Kidney (tissue), 14 donors: Measurements from ENCODE around the gene ALCAM. TPM values are rescaled to one million over a fixed set of nuclear protein-coding genes. Genes with fewer than 3 reads are reported as not detected.

Experiments
- DNase-seq, 5 donors: peaks; one replicate each; pipeline ENCODE4 v3.0.0-alpha.2; 2013 to 2020
- FAIRE-seq: peaks from 2 replicates; lab custom pipeline; 2012; peaks lifted over from hg19 to GRCh38; lab: Jason Lieb, UNC
- H3K27ac ChIP-seq, 2 donors: one replicate each; pipeline ENCODE4 v1.7.0; 2013; ENCODE audit warnings: low read depth in 2 of 2, low read length in 2 of 2, inconsistent platforms in 1 of 2
- H3K27me3 ChIP-seq: one replicate; pipeline ENCODE4 v1.7.1; 2013; ENCODE audit warnings: low read length, inconsistent platforms; ENCODE audit not compliant: control insufficient read depth, insufficient read depth
- H3K36me3 ChIP-seq, 3 donors: one replicate each; pipeline versions ENCODE4 v1.7.0 to v1.7.1; 2013; ENCODE audit warnings: low read length in 3 of 3, control low read depth in 1 of 3, inconsistent platforms in 1 of 3; ENCODE audit not compliant: insufficient read depth in 3 of 3, control insufficient read depth in 2 of 3
- H3K4me1 ChIP-seq, 3 donors: one replicate each; pipeline versions ENCODE4 v1.7.0 to v1.7.1; 2013; ENCODE audit warnings: low read length in 3 of 3, inconsistent platforms in 1 of 3, low read depth in 1 of 3; ENCODE audit not compliant: control insufficient read depth in 2 of 3, insufficient read depth in 2 of 3
- H3K4me3 ChIP-seq, 3 donors: one replicate each; pipeline versions ENCODE4 v1.7.0 to v1.8.1; 2013; ENCODE audit warnings: low read length in 3 of 3, control low read depth in 1 of 3, inconsistent platforms in 1 of 3
- H3K9ac ChIP-seq, 3 donors: one replicate each; pipeline versions ENCODE4 v1.7.0 to v1.7.1; 2013; ENCODE audit warnings: low read length in 3 of 3, control low read depth in 1 of 3, inconsistent platforms in 1 of 3
- H3K9me3 ChIP-seq, 3 donors: one replicate each; pipeline versions ENCODE4 v1.7.0 to v1.7.1; 2013; ENCODE audit warnings: low read length in 3 of 3, control low read depth in 1 of 3, inconsistent platforms in 1 of 3; ENCODE audit not compliant: control insufficient read depth in 2 of 3, insufficient read depth in 1 of 3
- intact Hi-C: fragments of 100-400 bp; cut with DNase I; formaldehyde crosslinking; loops from one replicate; pipeline ENCODE4 v1.11.1; 2022
- polyA plus RNA-seq: library from polyadenylated mRNA; stranded (reverse); fragments of 350-450 nt; fragmentation: Illumina TruSeq; extraction: RNeasy Lipid Tissue Mini Kit (QIAGEN cat#74804); gene quantifications from one replicate; pipeline ENCODE4 v1.2.3, GENCODE V29; 2014; ENCODE audit warnings: low read depth, low replicate concordance; ENCODE audit not compliant: insufficient read depth
- total RNA-seq: library from RNA; stranded (reverse); fragmentation: NEBNext Ultra II Directional; extraction: Animal tissue kit (Norgen Biotek cat#: 25700); gene quantifications from one replicate; pipeline ENCODE4 v1.2.1, GENCODE V29; 2021
- TF ChIP-seq, protein P1 (sequence below): IDR thresholded peaks from 3 replicates; pipeline ENCODE4 v1.5.1; 2012; ENCODE audit warnings: mild to moderate bottlenecking, moderate library complexity, borderline replicate concordance; ENCODE audit not compliant: insufficient read depth; ENCODE audit errors: extremely low read depth
- donor health status: control.
- donor health status: control.
- donor health status: control.
- donor health status: control.
- donor health status: control.
- donor health status: DM: yes; HTN: yes; CAD: no.
- donor health status: Normal renal cell carcinoma (clear cell type).

Gene ALCAM
- total and polyA plus RNA-seq, 2 donors from 2014 or later = 15.1 to 36.4 TPM

DNA sequence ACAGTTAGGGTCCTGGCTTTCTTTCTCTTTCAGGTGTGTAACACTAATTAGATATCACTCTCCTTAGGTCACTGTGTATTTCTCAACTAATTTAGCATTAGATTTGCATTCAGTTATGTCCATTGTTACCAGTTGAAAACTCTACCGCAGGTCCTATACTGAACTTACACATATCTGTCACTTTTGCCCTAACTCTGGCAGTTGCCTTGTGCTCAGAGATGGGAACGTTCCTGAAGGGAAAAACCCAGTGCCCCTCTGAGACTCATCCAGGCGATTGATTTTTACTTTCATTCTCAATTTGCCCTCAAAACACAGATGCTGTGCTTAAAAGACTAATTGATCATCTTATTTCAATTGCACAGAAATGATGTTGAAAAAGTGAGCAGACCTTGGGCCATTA is 249.1 kb downstream of the ALCAM start:
- DNase-seq (no peak), FAIRE-seq (no peak)
- intact Hi-C loops = no loop called here
- Histone ChIP-seq H3K4me1 (no peaks in the 10 kb centered on the region), H3K36me3 (no peaks in the 10 kb centered on the region), H3K27me3 (no peaks in the 10 kb centered on the region), H3K9me3 (no peaks in the 10 kb centered on the region), H3K27ac (no peak overlapping the region), H3K9ac (no peak overlapping the region), H3K4me3 (no peak overlapping the region)
- TF ChIP-seq, protein P1, sequence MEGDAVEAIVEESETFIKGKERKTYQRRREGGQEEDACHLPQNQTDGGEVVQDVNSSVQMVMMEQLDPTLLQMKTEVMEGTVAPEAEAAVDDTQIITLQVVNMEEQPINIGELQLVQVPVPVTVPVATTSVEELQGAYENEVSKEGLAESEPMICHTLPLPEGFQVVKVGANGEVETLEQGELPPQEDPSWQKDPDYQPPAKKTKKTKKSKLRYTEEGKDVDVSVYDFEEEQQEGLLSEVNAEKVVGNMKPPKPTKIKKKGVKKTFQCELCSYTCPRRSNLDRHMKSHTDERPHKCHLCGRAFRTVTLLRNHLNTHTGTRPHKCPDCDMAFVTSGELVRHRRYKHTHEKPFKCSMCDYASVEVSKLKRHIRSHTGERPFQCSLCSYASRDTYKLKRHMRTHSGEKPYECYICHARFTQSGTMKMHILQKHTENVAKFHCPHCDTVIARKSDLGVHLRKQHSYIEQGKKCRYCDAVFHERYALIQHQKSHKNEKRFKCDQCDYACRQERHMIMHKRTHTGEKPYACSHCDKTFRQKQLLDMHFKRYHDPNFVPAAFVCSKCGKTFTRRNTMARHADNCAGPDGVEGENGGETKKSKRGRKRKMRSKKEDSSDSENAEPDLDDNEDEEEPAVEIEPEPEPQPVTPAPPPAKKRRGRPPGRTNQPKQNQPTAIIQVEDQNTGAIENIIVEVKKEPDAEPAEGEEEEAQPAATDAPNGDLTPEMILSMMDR = no peak

DNA sequence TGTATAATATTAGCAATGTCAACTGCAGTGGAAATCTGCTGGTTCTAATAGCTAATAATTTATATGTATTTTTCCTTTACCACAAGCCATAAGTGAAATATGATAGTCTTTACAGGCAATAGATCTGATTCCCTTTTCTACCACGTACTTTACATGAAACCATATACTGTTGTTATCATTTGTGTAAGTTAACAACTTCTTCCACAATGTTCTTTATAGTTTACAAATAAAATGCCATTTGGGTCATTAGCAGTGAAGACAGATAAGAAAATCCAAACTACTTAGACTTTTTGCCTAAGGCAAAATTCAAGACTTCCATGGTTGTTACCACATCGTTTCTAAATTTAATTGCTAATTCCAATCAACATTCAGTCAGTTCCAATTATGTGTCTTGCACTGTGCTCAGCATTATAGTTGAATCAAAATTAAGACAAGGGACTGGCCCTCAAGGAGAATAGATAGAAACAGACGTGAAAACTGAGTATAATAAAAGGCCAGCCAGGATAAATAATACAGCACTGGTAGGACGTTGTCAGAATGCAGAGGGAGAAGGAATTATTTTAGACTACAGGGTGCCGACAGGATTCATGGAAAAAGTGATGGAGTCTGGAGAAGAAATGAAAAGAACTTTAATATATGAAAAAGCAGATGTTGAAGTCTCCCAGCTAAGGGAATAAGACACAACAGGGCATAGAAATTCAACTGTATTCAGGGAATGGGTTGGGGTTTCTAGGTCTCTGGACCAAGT is 249.8 kb downstream of the ALCAM start:
- Histone ChIP-seq H3K9me3 (no peaks in the 10 kb centered on the region), H3K4me1 (no peaks in the 10 kb centered on the region), H3K9ac (no peak overlapping the region), H3K27me3 (no peaks in the 10 kb centered on the region), H3K36me3 (no peaks in the 10 kb centered on the region), H3K27ac (no peak overlapping the region), H3K4me3 (no peak overlapping the region)
- DNase-seq (no peak), FAIRE-seq (no peak)
- TF ChIP-seq, protein P1 = no peak
- intact Hi-C loops = no loop called here

DNA sequence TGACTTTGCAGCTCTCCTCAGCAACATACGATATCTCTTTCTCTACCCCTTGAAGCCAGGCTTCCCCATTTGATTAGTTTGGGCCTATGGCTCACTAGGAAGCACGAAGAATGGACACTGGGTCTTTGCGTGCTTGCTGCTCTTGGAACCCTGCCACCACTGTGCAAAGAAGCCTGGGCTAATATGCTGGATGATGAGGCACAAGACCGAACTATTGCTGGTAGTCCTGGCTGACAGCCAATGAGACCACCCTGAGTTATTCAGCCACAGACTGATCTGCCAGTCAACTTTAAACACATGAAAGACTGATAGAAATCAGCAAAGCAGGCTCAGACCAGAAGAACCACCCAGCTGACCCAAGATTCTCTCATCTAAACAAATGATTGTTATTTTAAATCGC is 251.8 kb downstream of the ALCAM start:
- no peak for FAIRE-seq
- H3K36me3 ChIP-seq = no peaks in the 10 kb centered on the region
- H3K4me1 ChIP-seq = no peaks in the 10 kb centered on the region
- no peak for DNase-seq
- no peak overlapping the region for H3K4me3 ChIP-seq
- no peak overlapping the region for H3K27ac ChIP-seq
- no peak overlapping the region for H3K9ac ChIP-seq
- H3K27me3 ChIP-seq = no peaks in the 10 kb centered on the region
- intact Hi-C loops = no loop called here
- TF ChIP-seq, protein P1 = no peak
- no peaks in the 10 kb centered on the region for H3K9me3 ChIP-seq
